Brain microvascular endothelial cell (primary cell): ENCODE measurements around the gene GRIA1.

Source experiments
- DNase-seq: peaks from one replicate; pipeline ENCODE4 v3.0.0-alpha.2; 2020
- H3K27ac ChIP-seq: fragments of 250-450 bp; sonication (Bioruptor Pico); 2 replicates; pipeline ENCODE4 v1.5.1; 2020; ENCODE audit warnings: mild to moderate bottlenecking, moderate library complexity
- H3K27me3 ChIP-seq: fragments of 250-450 bp; sonication (Bioruptor Pico); replicated peaks from 2 replicates; pipeline ENCODE4 v1.5.1; 2020; ENCODE audit warnings: mild to moderate bottlenecking
- H3K36me3 ChIP-seq: fragments of 250-450 bp; sonication (Bioruptor Pico); replicated peaks from 2 replicates; pipeline ENCODE4 v1.5.1; 2020; ENCODE audit warnings: mild to moderate bottlenecking
- H3K4me3 ChIP-seq: 2 replicates; pipeline ENCODE4 v1.5.1; 2011; ENCODE audit warnings: low read depth, mild to moderate bottlenecking, control low read depth, low read length, moderate library complexity
- CTCF ChIP-seq: IDR thresholded peaks from 2 replicates; pipeline ENCODE4 v1.5.1; 2011; ENCODE audit warnings: low read depth, mild to moderate bottlenecking, moderate library complexity, low read length, control low read depth, inconsistent platforms; ENCODE audit errors: missing control alignments
- in situ Hi-C: cut with HindIII; loops from 2 replicates; pipeline ENCODE4 v1.10.0; 2017; ENCODE audit warnings: low sequenced_read_pairs, low pct_ligation_motif_present

The GRIA1 gene

GRCh38 chr5:153458268-153458667 is 32.2 kb upstream of the GRIA1 start:
- no peaks in the 10 kb centered on the region for H3K27me3 ChIP-seq
- no peak for DNase-seq
- no peak overlapping the region for H3K27ac ChIP-seq
- H3K36me3 ChIP-seq, result no peaks in the 10 kb centered on the region
- H3K4me3 ChIP-seq, result no peak overlapping the region
- TF ChIP-seq CTCF, result no peak
- in situ Hi-C loops, result no loop called here

- no peak for DNase-seq
- TF ChIP-seq CTCF, result no peak
- Histone ChIP-seq H3K27ac (no peak overlapping the region), H3K27me3 (no peaks in the 10 kb centered on the region), H3K4me3 (no peak overlapping the region), H3K36me3 (no peaks in the 10 kb centered on the region)
- in situ Hi-C loops, result no loop called here
Measured at GRCh38 chr5:153459051-153459743, 31.3 kb upstream of the GRIA1 start.

GRCh38 chr5:153460421-153460820 is 30.0 kb upstream of the GRIA1 start:
- no peak for TF ChIP-seq CTCF
- no peaks in the 10 kb centered on the region for H3K36me3 ChIP-seq
- no peak overlapping the region for H3K27ac ChIP-seq
- no peaks in the 10 kb centered on the region for H3K27me3 ChIP-seq
- in situ Hi-C loops, result no loop called here
- DNase-seq, result no peak
- no peak overlapping the region for H3K4me3 ChIP-seq

GRCh38 chr5:153461341-153461740 is 29.1 kb upstream of the GRIA1 start:
- H3K36me3 ChIP-seq, result no peaks in the 10 kb centered on the region
- H3K27ac ChIP-seq, result no peak overlapping the region
- TF ChIP-seq CTCF, result no peak
- in situ Hi-C loops, result no loop called here
- no peak for DNase-seq
- H3K27me3 ChIP-seq, result no peaks in the 10 kb centered on the region
- no peak overlapping the region for H3K4me3 ChIP-seq

GRCh38 chr5:153463806-153464205 is 26.7 kb upstream of the GRIA1 start:
- peak; percentile 29 for DNase-seq
- H3K27ac ChIP-seq, result no peak overlapping the region
- H3K4me3 ChIP-seq, result no peak overlapping the region
- H3K36me3 ChIP-seq, result no peaks in the 10 kb centered on the region
- no peaks in the 10 kb centered on the region for H3K27me3 ChIP-seq
- in situ Hi-C loops, result no loop called here
- no peak for TF ChIP-seq CTCF

GRCh38 chr5:153467546-153467945 is 22.9 kb upstream of the GRIA1 start:
- H3K4me3 ChIP-seq, result no peak overlapping the region
- in situ Hi-C loops, result no loop called here
- H3K27ac ChIP-seq, result no peak overlapping the region
- no peak for TF ChIP-seq CTCF
- no peak for DNase-seq
- H3K36me3 ChIP-seq, result no peaks in the 10 kb centered on the region
- H3K27me3 ChIP-seq, result no peaks in the 10 kb centered on the region
